ENCODE results near the gene CNNM3.
A peak's percentile ranks its signal among the peaks of the same experiment; 100 is the strongest.

The CNNM3 gene

GRCh38 chr2:96810783-96811192 lies 5.3 kb upstream of the CNNM3 start:
- Histone ChIP-seq H3K27me3 (ENCODE audit: control insufficient read depth in 1 of 2, insufficient read depth in 1 of 2, low read length in 2 of 2) (no peaks in the 10 kb centered on the region), H2BK5ac (ENCODE audit: low read depth, low read length, poor library complexity, severe bottlenecking) (no peak overlapping the region), H4K8ac (ENCODE audit: low read length) (no peak overlapping the region), H2BK15ac (ENCODE audit: low read depth, poor library complexity, severe bottlenecking) (no peak overlapping the region), H4K91ac (ENCODE audit: low read length) (no peak overlapping the region), H3K23ac (ENCODE audit: low read length in 2 of 2) (no peak overlapping the region), H2AK5ac (ENCODE audit: low read length, severe bottlenecking) (no peak overlapping the region), H2AFZ (ENCODE audit: low read depth, low read length) (no peak overlapping the region), H3K79me1 (replicated peaks; ENCODE audit: low read length, poor library complexity, severe bottlenecking) (no peaks in the 10 kb centered on the region), H2BK12ac (ENCODE audit: low read length in 2 of 2) (no peak overlapping the region), H2BK120ac (ENCODE audit: low read depth, low read length) (no peak overlapping the region), H3K4me1 (ENCODE audit: control insufficient read depth, insufficient read depth, low read depth, low read length) (peaks cover 4% of the 10 kb centered on the region), H3K36me3 (ENCODE audit: control insufficient read depth in 1 of 2, insufficient read depth in 2 of 2, low read depth in 1 of 2, low read length in 2 of 2) (peaks cover 6 to 26% of the 10 kb centered on the region in 2 experiments), H3K9me3 (ENCODE audit: control insufficient read depth, low read length) (no peaks in the 10 kb centered on the region), H3K4ac (ENCODE audit: low read depth in 1 of 2, low read length in 2 of 2) (no peak overlapping the region), H3K18ac (ENCODE audit: low read depth in 1 of 2, low read length in 2 of 2) (no peak overlapping the region), H3K4me3 (ENCODE audit: insufficient read depth in 1 of 2, low read depth in 1 of 2, low read length in 2 of 2) (no peak overlapping the region), H3K4me2 (ENCODE audit: low read length, poor library complexity, severe bottlenecking) (no peak overlapping the region), H3K9ac (ENCODE audit: low read length) (no peak overlapping the region), H3K14ac (ENCODE audit: low read length in 2 of 2) (no peak overlapping the region), H3K27ac (ENCODE audit: low read length, poor library complexity, severe bottlenecking) (no peak overlapping the region)
- DNase-seq = no peak
- 94% methylated on average over 5 of the region's 5 CpGs for WGBS

DNA sequence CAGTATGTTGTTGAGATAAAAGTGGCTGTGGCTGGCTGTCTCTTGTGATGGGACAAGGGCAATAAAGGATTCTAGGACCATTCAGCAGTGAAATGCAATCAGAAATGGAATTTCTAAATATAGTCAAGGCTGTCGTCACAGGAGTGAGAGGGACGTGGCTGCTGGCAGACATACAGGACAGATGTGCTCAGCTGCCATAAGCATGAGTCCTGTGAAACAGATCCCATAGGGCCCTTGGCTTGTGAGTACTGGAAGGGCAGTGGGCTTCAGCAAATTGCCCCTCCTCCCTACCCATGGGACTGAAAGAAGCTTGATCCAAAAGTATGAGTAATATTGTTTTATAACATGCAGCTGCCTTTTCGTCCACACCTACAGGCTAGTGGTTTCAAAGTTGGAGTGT lies 4.2 kb upstream of the CNNM3 start:
- 54% methylated on average over 3 of the region's 3 CpGs for WGBS
- Histone ChIP-seq H3K14ac (ENCODE audit: low read length in 2 of 2) (no peak overlapping the region), H2BK120ac (ENCODE audit: low read depth, low read length) (no peak overlapping the region), H3K9ac (ENCODE audit: low read length) (no peak overlapping the region), H3K18ac (ENCODE audit: low read depth in 1 of 2, low read length in 2 of 2) (no peak overlapping the region), H4K8ac (ENCODE audit: low read length) (no peak overlapping the region), H3K4me3 (ENCODE audit: insufficient read depth in 1 of 2, low read depth in 1 of 2, low read length in 2 of 2) (no peak overlapping the region), H3K36me3 (ENCODE audit: control insufficient read depth in 1 of 2, insufficient read depth in 2 of 2, low read depth in 1 of 2, low read length in 2 of 2) (peaks cover 6 to 25% of the 10 kb centered on the region in 2 experiments), H3K23ac (ENCODE audit: low read length in 2 of 2) (no peak overlapping the region), H2AK5ac (ENCODE audit: low read length, severe bottlenecking) (no peak overlapping the region), H3K4ac (ENCODE audit: low read depth in 1 of 2, low read length in 2 of 2) (no peak overlapping the region), H4K91ac (ENCODE audit: low read length) (no peak overlapping the region), H2BK12ac (ENCODE audit: low read length in 2 of 2) (no peak overlapping the region), H3K4me2 (ENCODE audit: low read length, poor library complexity, severe bottlenecking) (no peak overlapping the region), H3K27ac (ENCODE audit: low read length, poor library complexity, severe bottlenecking) (no peak overlapping the region), H3K27me3 (ENCODE audit: control insufficient read depth in 1 of 2, insufficient read depth in 1 of 2, low read length in 2 of 2) (no peaks in the 10 kb centered on the region), H2AFZ (ENCODE audit: low read depth, low read length) (no peak overlapping the region), H3K9me3 (ENCODE audit: control insufficient read depth, low read length) (no peaks in the 10 kb centered on the region), H2BK15ac (ENCODE audit: low read depth, poor library complexity, severe bottlenecking) (no peak overlapping the region), H3K79me1 (replicated peaks; ENCODE audit: low read length, poor library complexity, severe bottlenecking) (no peaks in the 10 kb centered on the region), H3K4me1 (ENCODE audit: control insufficient read depth, insufficient read depth, low read depth, low read length) (peaks cover 4% of the 10 kb centered on the region), H2BK5ac (ENCODE audit: low read depth, low read length, poor library complexity, severe bottlenecking) (no peak overlapping the region)
- DNase-seq = peak; percentile 35

DNA sequence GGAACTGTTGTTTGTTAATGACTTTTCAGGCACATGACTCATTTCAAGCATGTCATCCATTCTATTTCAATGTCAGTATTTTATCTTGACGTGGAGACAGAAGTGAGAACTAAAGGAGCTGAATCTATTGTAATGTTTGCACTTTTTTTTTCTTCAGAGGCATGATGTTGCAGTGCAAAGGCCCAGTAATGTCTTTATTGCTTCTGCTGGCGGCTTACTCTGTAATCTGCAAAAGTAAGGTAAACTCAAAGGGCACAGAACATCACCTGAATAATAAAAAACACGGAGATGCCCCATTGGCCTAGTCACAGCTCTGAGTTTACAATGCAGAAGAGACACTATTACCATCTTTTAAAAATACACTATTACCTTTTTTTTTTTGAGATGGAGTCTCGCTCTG lies 2.4 kb upstream of the CNNM3 start:
- Histone ChIP-seq H3K4me3 (ENCODE audit: insufficient read depth in 1 of 2, low read depth in 1 of 2, low read length in 2 of 2) (no peak overlapping the region), H3K18ac (ENCODE audit: low read depth in 1 of 2, low read length in 2 of 2) (no peak overlapping the region), H3K23ac (ENCODE audit: low read length in 2 of 2) (no peak overlapping the region), H2AK5ac (ENCODE audit: low read length, severe bottlenecking) (no peak overlapping the region), H2BK5ac (ENCODE audit: low read depth, low read length, poor library complexity, severe bottlenecking) (no peak overlapping the region), H3K79me1 (replicated peaks; ENCODE audit: low read length, poor library complexity, severe bottlenecking) (peaks cover 14% of the 10 kb centered on the region), H3K36me3 (ENCODE audit: control insufficient read depth in 1 of 2, insufficient read depth in 2 of 2, low read depth in 1 of 2, low read length in 2 of 2) (peaks cover 1 to 18% of the 10 kb centered on the region in 2 experiments), H3K14ac (ENCODE audit: low read length in 2 of 2) (no peak overlapping the region), H3K4me1 (ENCODE audit: control insufficient read depth, insufficient read depth, low read depth, low read length) (peaks cover 11% of the 10 kb centered on the region), H3K9me3 (ENCODE audit: control insufficient read depth, low read length) (no peaks in the 10 kb centered on the region), H3K27me3 (ENCODE audit: control insufficient read depth in 1 of 2, insufficient read depth in 1 of 2, low read length in 2 of 2) (no peaks in the 10 kb centered on the region), H3K27ac (ENCODE audit: low read length, poor library complexity, severe bottlenecking) (no peak overlapping the region), H2BK12ac (ENCODE audit: low read length in 2 of 2) (no peak overlapping the region), H4K91ac (ENCODE audit: low read length) (no peak overlapping the region), H2BK120ac (ENCODE audit: low read depth, low read length) (no peak overlapping the region), H3K9ac (ENCODE audit: low read length) (no peak overlapping the region), H4K8ac (ENCODE audit: low read length) (no peak overlapping the region), H3K4me2 (ENCODE audit: low read length, poor library complexity, severe bottlenecking) (no peak overlapping the region), H2BK15ac (ENCODE audit: low read depth, poor library complexity, severe bottlenecking) (no peak overlapping the region), H3K4ac (ENCODE audit: low read depth in 1 of 2, low read length in 2 of 2) (no peak overlapping the region), H2AFZ (ENCODE audit: low read depth, low read length) (no peak overlapping the region)
- WGBS = 94% methylated on average over 4 of the region's 4 CpGs
- no peak for DNase-seq

GRCh38 chr2:96815326-96816126 lies 542 bp upstream of the CNNM3 start:
- no peak overlapping the region for H3K23ac ChIP-seq (ENCODE audit: low read length in 2 of 2)
- H3K4me1 ChIP-seq (ENCODE audit: control insufficient read depth, insufficient read depth, low read depth, low read length) = peaks cover 17% of the 10 kb centered on the region
- peaks cover 30% of the 10 kb centered on the region for H3K79me1 ChIP-seq (replicated peaks; ENCODE audit: low read length, poor library complexity, severe bottlenecking)
- H2BK15ac ChIP-seq (ENCODE audit: low read depth, poor library complexity, severe bottlenecking) = no peak overlapping the region
- peak overlapping the region; percentile 96 for H3K4me2 ChIP-seq (ENCODE audit: low read length, poor library complexity, severe bottlenecking)
- H3K27ac ChIP-seq (ENCODE audit: low read length, poor library complexity, severe bottlenecking) = peak overlapping the region; percentile 48
- H3K4me3 ChIP-seq (ENCODE audit: insufficient read depth in 1 of 2, low read depth in 1 of 2, low read length in 2 of 2) = peak overlapping the region; percentile 75 to 81
- peak; percentile 74 for DNase-seq
- peak overlapping the region; percentile 72 for H3K9ac ChIP-seq (ENCODE audit: low read length)
- H3K4ac ChIP-seq (ENCODE audit: low read depth in 1 of 2, low read length in 2 of 2) = peak overlapping the region in 1 of 2 experiments; percentile 36
- no peak overlapping the region for H2AK5ac ChIP-seq (ENCODE audit: low read length, severe bottlenecking)
- no peak overlapping the region for H2BK120ac ChIP-seq (ENCODE audit: low read depth, low read length)
- H4K91ac ChIP-seq (ENCODE audit: low read length) = no peak overlapping the region
- H4K8ac ChIP-seq (ENCODE audit: low read length) = no peak overlapping the region
- peaks cover 0 to 10% of the 10 kb centered on the region in 2 experiments for H3K36me3 ChIP-seq (ENCODE audit: control insufficient read depth in 1 of 2, insufficient read depth in 2 of 2, low read depth in 1 of 2, low read length in 2 of 2)
- peak overlapping the region in 1 of 2 experiments; percentile 23 for H2BK12ac ChIP-seq (ENCODE audit: low read length in 2 of 2)
- H2AFZ ChIP-seq (ENCODE audit: low read depth, low read length) = peak overlapping the region; percentile 68
- H3K27me3 ChIP-seq (ENCODE audit: control insufficient read depth in 1 of 2, insufficient read depth in 1 of 2, low read length in 2 of 2) = no peaks in the 10 kb centered on the region
- no peak overlapping the region for H3K18ac ChIP-seq (ENCODE audit: low read depth in 1 of 2, low read length in 2 of 2)
- no peak overlapping the region for H2BK5ac ChIP-seq (ENCODE audit: low read depth, low read length, poor library complexity, severe bottlenecking)
- 3% methylated on average over 50 of the region's 60 CpGs for WGBS
- no peaks in the 10 kb centered on the region for H3K9me3 ChIP-seq (ENCODE audit: control insufficient read depth, low read length)
- no peak overlapping the region for H3K14ac ChIP-seq (ENCODE audit: low read length in 2 of 2)
